Ishikawa (cell line): ENCODE data around the gene TRIO.

Source experiments
- CEBPB ChIP-seq: IDR thresholded peaks from 2 replicates; pipeline ENCODE4 v1.6.1; 2012
- EGR1 ChIP-seq: IDR thresholded peaks from 2 replicates; pipeline ENCODE4 v1.6.1; 2012
- EP300 ChIP-seq: IDR thresholded peaks from 2 replicates; pipeline ENCODE4 v1.6.1; 2012; ENCODE audit warnings: borderline replicate concordance
- RAD21 ChIP-seq: IDR thresholded peaks from 2 replicates; pipeline ENCODE4 v1.6.1; 2012; ENCODE audit warnings: low read depth
- TAF1 ChIP-seq: IDR thresholded peaks from 2 replicates; pipeline ENCODE4 v1.6.1; 2012; ENCODE audit warnings: low read depth, mild to moderate bottlenecking
- TCF12 ChIP-seq: IDR thresholded peaks from 2 replicates; pipeline ENCODE4 v1.6.1; 2012; ENCODE audit warnings: low read depth
- YY1 ChIP-seq: IDR thresholded peaks from 2 replicates; pipeline ENCODE4 v1.6.1; 2012; ENCODE audit warnings: low read depth
- TF ChIP-seq, protein P1 (sequence below): IDR thresholded peaks from 2 replicates; pipeline ENCODE4 v1.6.1; 2012

DNA sequence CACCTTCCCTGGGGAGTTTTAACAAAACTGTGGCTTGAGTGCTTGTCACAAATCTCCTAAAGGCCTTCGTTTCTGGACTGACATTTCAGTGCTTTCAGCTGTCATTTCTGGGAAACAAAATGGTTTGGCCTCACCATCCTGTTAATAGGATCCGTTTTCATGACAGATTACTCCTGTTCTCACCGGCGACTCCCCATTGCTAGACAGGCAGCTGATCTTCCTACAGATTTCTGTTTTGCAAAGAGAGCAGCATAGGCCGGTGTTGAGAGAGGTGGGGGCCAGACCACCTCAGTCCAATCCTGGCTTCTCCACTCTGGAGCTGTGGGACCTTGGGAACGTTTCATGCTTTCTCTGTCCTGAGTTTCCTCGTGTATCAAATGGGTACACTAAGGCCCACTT, 363.0 kb downstream of the TRIO start:
- TF ChIP-seq, protein P1, sequence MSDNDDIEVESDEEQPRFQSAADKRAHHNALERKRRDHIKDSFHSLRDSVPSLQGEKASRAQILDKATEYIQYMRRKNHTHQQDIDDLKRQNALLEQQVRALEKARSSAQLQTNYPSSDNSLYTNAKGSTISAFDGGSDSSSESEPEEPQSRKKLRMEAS: no peak
- no peak for TF ChIP-seq TAF1
- TF ChIP-seq CEBPB: no peak
- TF ChIP-seq RAD21: no peak
- TF ChIP-seq EP300: no peak
- TF ChIP-seq TCF12: no peak
- TF ChIP-seq EGR1: no peak
- TF ChIP-seq YY1: no peak
